ENCODE data around the gene C22orf15.

Gene C22orf15

GRCh38 chr22:23772649-23773473, 10.1 kb downstream of the C22orf15 start, which contains the start of gene MMP11:
MMP11 (plus strand) TSS chr22:23772849; CDS start chr22:23772871, 22 bp downstream.
- peak in 1 of 2 donors; percentile 31 for DNase-seq (ENCODE audit: low read depth in 1 of 2, low spot score in 1 of 2)

GRCh38 chr22:23773483-23774113, 10.8 kb downstream of the C22orf15 start:
- no peak for DNase-seq (ENCODE audit: low read depth in 1 of 2, low spot score in 1 of 2)

GRCh38 chr22:23774114-23774921, 11.5 kb downstream of the C22orf15 start:
- DNase-seq (ENCODE audit: low read depth in 1 of 2, low spot score in 1 of 2) = no peak

GRCh38 chr22:23774922-23775436, 12.2 kb downstream of the C22orf15 start:
- no peak for DNase-seq (ENCODE audit: low read depth in 1 of 2, low spot score in 1 of 2)

DNA sequence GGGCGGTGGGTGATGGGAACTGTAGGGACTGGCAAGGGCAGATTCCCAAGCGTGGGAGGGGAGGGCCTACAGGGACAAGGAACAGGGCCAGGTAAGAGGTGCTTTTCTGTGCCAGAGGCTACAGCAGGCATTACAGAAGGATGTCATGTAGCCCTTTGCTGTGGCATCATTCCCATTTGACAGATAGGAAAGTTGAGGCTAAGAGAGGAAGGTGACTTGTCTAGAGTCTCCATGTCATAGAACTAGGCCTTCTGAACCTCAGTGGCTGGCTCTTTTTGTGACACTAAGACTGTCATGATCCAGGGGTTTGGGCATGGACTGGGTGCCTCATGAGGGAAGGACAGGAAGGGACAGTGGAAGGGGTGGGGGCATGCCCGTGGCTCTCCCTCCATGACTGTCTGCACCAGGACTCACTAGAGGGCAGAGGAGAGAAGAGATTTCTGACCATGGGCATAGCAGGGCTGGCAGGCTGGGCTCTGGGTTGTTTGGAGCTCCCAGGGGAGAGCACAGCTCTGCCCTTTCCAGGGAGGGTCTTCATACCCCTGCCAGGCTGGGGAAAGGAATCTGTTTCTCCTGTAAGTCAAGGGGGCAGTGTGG, 13.1 kb downstream of the C22orf15 start:
- no peak for DNase-seq (ENCODE audit: low read depth in 1 of 2, low spot score in 1 of 2)

- no peak for DNase-seq (ENCODE audit: low read depth in 1 of 2, low spot score in 1 of 2)
Observed at GRCh38 chr22:23777776-23778576, 15.2 kb downstream of the C22orf15 start.

DNA sequence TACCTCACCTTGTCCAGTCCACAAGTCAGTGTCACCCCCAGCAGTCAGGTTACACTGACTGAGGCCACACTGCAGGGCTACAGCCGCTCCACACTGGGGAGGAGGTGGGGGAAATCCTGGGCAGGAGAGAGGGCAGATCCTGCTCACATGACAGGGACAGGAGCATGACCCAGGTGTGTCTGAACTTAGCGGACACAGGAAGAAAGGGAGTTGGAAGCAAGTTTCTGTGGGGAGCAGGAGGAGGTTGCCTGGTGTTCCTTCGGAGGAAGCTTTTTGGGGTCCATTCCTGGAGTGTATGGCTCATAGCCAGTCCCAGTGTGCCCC, 15.7 kb downstream of the C22orf15 start:
- DNase-seq (ENCODE audit: low read depth in 1 of 2, low spot score in 1 of 2) = no peak

DNA sequence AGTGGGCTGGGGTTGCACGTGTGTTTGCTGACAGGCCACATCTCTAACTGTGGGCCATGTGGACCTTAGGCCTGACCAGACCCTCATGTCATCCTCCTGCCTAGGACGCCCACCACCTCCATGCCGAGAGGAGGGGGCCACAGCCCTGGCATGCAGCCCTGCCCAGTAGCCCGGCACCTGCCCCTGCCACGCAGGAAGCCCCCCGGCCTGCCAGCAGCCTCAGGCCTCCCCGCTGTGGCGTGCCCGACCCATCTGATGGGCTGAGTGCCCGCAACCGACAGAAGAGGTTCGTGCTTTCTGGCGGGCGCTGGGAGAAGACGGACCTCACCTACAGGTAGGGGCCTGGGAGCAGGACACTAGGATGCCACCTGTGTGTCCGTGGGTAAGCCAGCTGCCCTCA, 16.3 kb downstream of the C22orf15 start:
- DNase-seq (ENCODE audit: low read depth in 1 of 2, low spot score in 1 of 2) = no peak

- no peak for DNase-seq (ENCODE audit: low read depth in 1 of 2, low spot score in 1 of 2)
Observed at GRCh38 chr22:23779731-23780130, 16.9 kb downstream of the C22orf15 start.

- no peak for DNase-seq (ENCODE audit: low read depth in 1 of 2, low spot score in 1 of 2)
Observed at GRCh38 chr22:23780146-23780748, 17.5 kb downstream of the C22orf15 start.

DNA sequence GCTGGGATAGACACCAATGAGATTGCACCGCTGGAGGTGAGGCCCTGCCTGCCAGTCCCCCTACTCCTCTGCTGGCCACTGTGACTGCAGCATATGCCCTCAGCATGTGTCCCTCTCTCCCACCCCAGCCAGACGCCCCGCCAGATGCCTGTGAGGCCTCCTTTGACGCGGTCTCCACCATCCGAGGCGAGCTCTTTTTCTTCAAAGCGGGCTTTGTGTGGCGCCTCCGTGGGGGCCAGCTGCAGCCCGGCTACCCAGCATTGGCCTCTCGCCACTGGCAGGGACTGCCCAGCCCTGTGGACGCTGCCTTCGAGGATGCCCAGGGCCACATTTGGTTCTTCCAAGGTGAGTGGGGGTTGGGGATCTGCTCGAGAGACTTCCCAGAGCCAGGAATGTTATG, 18.3 kb downstream of the C22orf15 start:
- DNase-seq (ENCODE audit: low read depth in 1 of 2, low spot score in 1 of 2) = no peak

GRCh38 chr22:23781511-23782183, 18.9 kb downstream of the C22orf15 start:
- DNase-seq (ENCODE audit: low read depth in 1 of 2, low spot score in 1 of 2) = no peak

DNA sequence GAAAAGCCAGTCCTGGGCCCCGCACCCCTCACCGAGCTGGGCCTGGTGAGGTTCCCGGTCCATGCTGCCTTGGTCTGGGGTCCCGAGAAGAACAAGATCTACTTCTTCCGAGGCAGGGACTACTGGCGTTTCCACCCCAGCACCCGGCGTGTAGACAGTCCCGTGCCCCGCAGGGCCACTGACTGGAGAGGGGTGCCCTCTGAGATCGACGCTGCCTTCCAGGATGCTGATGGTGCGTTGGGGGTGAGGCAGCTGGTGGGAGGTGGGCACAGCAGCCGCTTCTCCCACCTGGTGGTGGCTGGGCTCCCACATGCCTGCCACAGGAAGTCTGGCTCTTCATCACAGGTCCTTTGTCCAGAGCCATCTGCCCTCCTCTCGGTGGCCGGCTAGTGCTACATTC, 19.5 kb downstream of the C22orf15 start:
- DNase-seq (ENCODE audit: low read depth in 1 of 2, low spot score in 1 of 2) = no peak

DNA sequence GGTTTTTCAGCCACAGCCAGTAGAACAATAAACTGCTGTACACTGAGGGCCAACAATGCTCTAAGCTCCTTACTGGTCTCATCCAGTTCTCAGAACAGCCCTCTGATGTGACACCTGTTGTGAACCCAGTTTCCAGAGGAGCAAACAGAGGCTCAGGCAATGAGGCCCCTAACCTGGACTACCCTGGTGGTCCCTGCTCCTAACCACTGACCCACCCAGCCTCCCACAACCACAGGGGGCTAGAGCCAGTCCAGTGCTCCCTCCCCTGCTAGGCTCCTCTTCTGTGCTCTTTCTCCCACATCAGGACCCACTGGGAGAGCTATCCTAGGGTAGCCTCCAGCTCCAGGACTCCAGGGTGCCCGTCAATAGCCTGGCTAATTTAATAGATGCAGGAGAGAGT, 19.9 kb downstream of the C22orf15 start:
- DNase-seq (ENCODE audit: low read depth in 1 of 2, low spot score in 1 of 2) = no peak

GRCh38 chr22:23783265-23784150, 20.7 kb downstream of the C22orf15 start:
- DNase-seq (ENCODE audit: low read depth in 1 of 2, low spot score in 1 of 2) = no peak

DNA sequence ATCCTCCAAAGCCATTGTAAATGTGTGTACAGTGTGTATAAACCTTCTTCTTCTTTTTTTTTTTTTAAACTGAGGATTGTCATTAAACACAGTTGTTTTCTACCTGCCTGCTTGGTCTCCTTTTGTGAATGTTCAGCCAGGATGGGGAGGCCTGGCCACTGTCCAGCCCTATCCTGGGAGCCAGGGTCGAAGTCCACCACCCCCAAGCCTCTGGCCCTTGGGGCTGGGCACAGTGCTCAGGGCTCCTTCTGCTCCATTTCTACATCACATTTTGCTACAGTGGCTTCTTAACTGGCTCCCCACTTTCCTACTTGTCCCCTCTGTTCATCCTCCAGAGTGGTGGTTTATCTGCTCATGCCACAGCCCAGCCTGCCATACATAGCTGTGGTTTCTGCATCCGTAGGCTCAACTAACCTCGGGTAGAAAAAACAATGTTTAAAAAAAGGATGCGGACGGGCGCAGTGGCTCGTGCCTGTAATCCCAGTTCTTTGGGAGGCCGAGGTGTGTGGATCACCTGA, 21.5 kb downstream of the C22orf15 start:
- DNase-seq (ENCODE audit: low read depth in 1 of 2, low spot score in 1 of 2) = no peak

- DNase-seq (ENCODE audit: low read depth in 1 of 2, low spot score in 1 of 2) = no peak
Observed at GRCh38 chr22:23786261-23786710, 23.5 kb downstream of the C22orf15 start.
